ENCODE measurements around the gene ACSS1. TPM values are rescaled to one million over a fixed set of nuclear protein-coding genes. Genes with fewer than 3 reads are reported as not detected.

ACSS1 gene
- total and polyA plus RNA-seq, 2 donors from 2014 or later, result 30.6 to 72.3 TPM

GRCh38 chr20:24962182-24962492 is 95.8 kb downstream of the ACSS1 start:
- H3K27ac ChIP-seq (ENCODE audit: low read depth in 2 of 2, low read length in 2 of 2), result no peak overlapping the region
- TF ChIP-seq CTCF (IDR thresholded peaks at IDR 0.05; ENCODE audit: borderline replicate concordance, extremely low read depth, insufficient read depth), result no peak
- no peaks in the 10 kb centered on the region for H3K9me3 ChIP-seq (ENCODE audit: control insufficient read depth in 2 of 3, insufficient read depth in 1 of 3, low read length in 3 of 3)
- FAIRE-seq (no peak), DNase-seq (no peak)
- no peak overlapping the region for H3K4me3 ChIP-seq (ENCODE audit: low read length in 3 of 3)
- no peaks in the 10 kb centered on the region for H3K4me1 ChIP-seq (ENCODE audit: control insufficient read depth in 2 of 3, insufficient read depth in 2 of 3, low read depth in 1 of 3, low read length in 3 of 3)
- no peak overlapping the region for H3K9ac ChIP-seq (ENCODE audit: low read length in 3 of 3)
- H3K36me3 ChIP-seq (ENCODE audit: control insufficient read depth in 2 of 3, insufficient read depth in 3 of 3, low read length in 3 of 3), result peaks cover 0 to 27% (median 16%) of the 10 kb centered on the region in 3 donors
- no peaks in the 10 kb centered on the region for H3K27me3 ChIP-seq (ENCODE audit: control insufficient read depth, insufficient read depth, low read length)
- intact Hi-C loops (cut with DNase I), result no loop called here

- Histone ChIP-seq H3K4me1 (ENCODE audit: control insufficient read depth in 2 of 3, insufficient read depth in 2 of 3, low read depth in 1 of 3, low read length in 3 of 3) (no peaks in the 10 kb centered on the region), H3K4me3 (ENCODE audit: low read length in 3 of 3) (no peak overlapping the region), H3K27me3 (ENCODE audit: control insufficient read depth, insufficient read depth, low read length) (no peaks in the 10 kb centered on the region), H3K27ac (ENCODE audit: low read depth in 2 of 2, low read length in 2 of 2) (no peak overlapping the region), H3K9ac (ENCODE audit: low read length in 3 of 3) (no peak overlapping the region), H3K36me3 (ENCODE audit: control insufficient read depth in 2 of 3, insufficient read depth in 3 of 3, low read length in 3 of 3) (peaks cover 0 to 27% (median 16%) of the 10 kb centered on the region in 3 donors), H3K9me3 (ENCODE audit: control insufficient read depth in 2 of 3, insufficient read depth in 1 of 3, low read length in 3 of 3) (no peaks in the 10 kb centered on the region)
- DNase-seq (no peak), FAIRE-seq (no peak)
- intact Hi-C loops (cut with DNase I), result no loop called here
- no peak for TF ChIP-seq CTCF (IDR thresholded peaks at IDR 0.05; ENCODE audit: borderline replicate concordance, extremely low read depth, insufficient read depth)
Observed at GRCh38 chr20:24961384-24962181, 96.4 kb downstream of the ACSS1 start.

- Histone ChIP-seq H3K27me3 (ENCODE audit: control insufficient read depth, insufficient read depth, low read length) (no peaks in the 10 kb centered on the region), H3K9ac (ENCODE audit: low read length in 3 of 3) (no peak overlapping the region), H3K4me3 (ENCODE audit: low read length in 3 of 3) (no peak overlapping the region), H3K36me3 (ENCODE audit: control insufficient read depth in 2 of 3, insufficient read depth in 3 of 3, low read length in 3 of 3) (peaks cover 0 to 26% (median 16%) of the 10 kb centered on the region in 3 donors), H3K4me1 (ENCODE audit: control insufficient read depth in 2 of 3, insufficient read depth in 2 of 3, low read depth in 1 of 3, low read length in 3 of 3) (no peaks in the 10 kb centered on the region), H3K27ac (ENCODE audit: low read depth in 2 of 2, low read length in 2 of 2) (no peak overlapping the region), H3K9me3 (ENCODE audit: control insufficient read depth in 2 of 3, insufficient read depth in 1 of 3, low read length in 3 of 3) (no peaks in the 10 kb centered on the region)
- intact Hi-C loops (cut with DNase I), result no loop called here
- DNase-seq, result no peak
- no peak for FAIRE-seq
- no peak for TF ChIP-seq CTCF (IDR thresholded peaks at IDR 0.05; ENCODE audit: borderline replicate concordance, extremely low read depth, insufficient read depth)
Observed at GRCh38 chr20:24960861-24961260, 97.1 kb downstream of the ACSS1 start.

All from kidney (tissue), 14 donors.